Measurements from ENCODE around the gene STAB2.

- TF ChIP-seq CTCF (IDR thresholded peaks at IDR 0.05 in 4 of 5, conservative IDR thresholded peaks at IDR 0.05 in 1 of 5) (no peak), POLR2A (IDR thresholded peaks at IDR 0.05) (no peak)
Measured at GRCh38 chr12:103588680-103589079, 1.6 kb downstream of the STAB2 start.

All from gastrocnemius medialis (tissue), 4 donors.